Measurements from ENCODE around the gene DUSP2.

DUSP2 gene

GRCh38 chr2:96099861-96100798 is 45.1 kb downstream of the DUSP2 start:
- DNase-seq: peak in 1 of 2 donors; percentile 10

- DNase-seq: peak in 1 of 2 donors; percentile 4
Observed at GRCh38 chr2:96098900-96099590, 46.2 kb downstream of the DUSP2 start.

- DNase-seq: peak in 1 of 2 donors; percentile 2
Observed at GRCh38 chr2:96097951-96098823, 47.1 kb downstream of the DUSP2 start.

DNA sequence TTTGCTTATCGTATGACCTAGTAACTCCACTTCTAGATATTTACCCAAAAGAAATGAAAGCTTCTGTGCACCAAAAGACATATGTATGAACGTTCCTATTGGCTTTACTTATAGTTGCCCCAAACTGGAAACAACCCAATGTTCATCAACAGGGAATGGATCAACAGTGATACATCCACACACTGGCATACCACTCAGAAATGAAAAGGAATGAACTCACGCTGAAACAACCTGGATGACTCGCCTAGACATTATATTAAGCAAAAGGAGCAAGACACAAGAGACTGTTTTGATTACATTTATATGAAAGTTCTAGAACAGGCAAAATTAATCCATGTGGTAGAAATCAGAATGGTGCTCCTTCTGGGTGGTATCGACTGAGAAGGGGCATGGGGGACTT is 47.8 kb downstream of the DUSP2 start:
- DNase-seq: no peak

DNA sequence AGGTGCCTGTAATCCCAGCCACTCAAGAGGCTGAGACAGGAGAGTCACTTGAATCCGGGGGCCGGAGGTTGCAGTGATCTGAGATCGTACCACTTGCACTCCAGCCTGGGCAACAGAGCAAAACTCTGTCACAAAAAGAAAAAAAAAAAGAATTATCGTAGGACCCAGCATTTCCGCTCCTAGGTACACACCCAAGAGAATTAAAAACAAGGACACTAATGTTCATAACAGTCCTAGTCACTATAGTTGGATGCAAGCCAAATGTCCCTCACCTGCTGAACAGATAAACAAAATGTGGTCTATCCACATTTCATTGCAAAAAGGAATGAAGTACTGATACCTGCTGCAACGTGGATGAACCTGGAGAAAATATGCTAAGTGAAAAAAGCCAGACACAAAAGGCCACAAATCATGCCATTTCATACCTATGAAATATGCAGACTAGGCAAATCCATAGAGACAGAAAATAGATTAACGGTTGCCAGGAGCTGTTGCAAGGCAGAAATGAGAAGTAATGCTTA is 50.1 kb downstream of the DUSP2 start:
- DNase-seq: peak in 1 of 2 donors; percentile 4

- DNase-seq: peak in 1 of 2 donors; percentile 3
Observed at GRCh38 chr2:96093528-96093927, 51.7 kb downstream of the DUSP2 start.
